Keratinocyte (primary cell): ENCODE data around the gene FAXC. TPM values are rescaled to one million over a fixed set of nuclear protein-coding genes. Genes with fewer than 3 reads are reported as not detected.

Source experiments
- DNase-seq: peaks from one replicate; pipeline ENCODE4 v3.0.0-alpha.2; 2011; ENCODE audit warnings: low read depth, missing footprints, low spot score
- FAIRE-seq: peaks from 2 replicates; lab custom pipeline; 2011; peaks lifted over from hg19 to GRCh38; lab: Jason Lieb, UNC
- H2AFZ ChIP-seq: 2 replicates; pipeline ENCODE4 v1.6.0; 2012; ENCODE audit warnings: low read length, control low read depth, inconsistent platforms; ENCODE audit not compliant: control insufficient read depth
- H3K27ac ChIP-seq: 2 replicates; pipeline ENCODE4 v1.5.1; 2011; ENCODE audit warnings: low read length; ENCODE audit not compliant: control insufficient read depth, insufficient read depth
- H3K27me3 ChIP-seq: 3 replicates; pipeline ENCODE4 v1.6.0; 2011; ENCODE audit warnings: low read length; ENCODE audit not compliant: control insufficient read depth, insufficient read depth; ENCODE audit errors: extremely low read depth
- H3K36me3 ChIP-seq, 2 experiments: 2 replicates in 1 of 2; 3 replicates in 1 of 2; pipeline ENCODE4 v1.5.1; 2011; ENCODE audit warnings: low read length in 2 of 2, mild to moderate bottlenecking in 1 of 2; ENCODE audit not compliant: control insufficient read depth in 2 of 2, insufficient read depth in 2 of 2; ENCODE audit errors: extremely low read depth in 1 of 2
- H3K4me1 ChIP-seq: 3 replicates; pipeline ENCODE4 v1.5.1; 2011; ENCODE audit warnings: low read length; ENCODE audit not compliant: control insufficient read depth, insufficient read depth; ENCODE audit errors: extremely low read depth
- H3K4me2 ChIP-seq: 3 replicates; pipeline ENCODE4 v1.6.0; 2011; ENCODE audit warnings: low read depth, low read length; ENCODE audit not compliant: control insufficient read depth, insufficient read depth; ENCODE audit errors: extremely low read depth
- H3K4me3 ChIP-seq, 3 experiments: fragments of 200-600 bp in 1 of 3; sonication (generic) in 1 of 3; 2 replicates in 2 of 3; 3 replicates in 1 of 3; pipeline ENCODE4 v1.5.1; 2011 to 2016; ENCODE audit warnings: low read length in 3 of 3, mild to moderate bottlenecking in 3 of 3, control low read depth in 2 of 3, inconsistent platforms in 1 of 3, low read depth in 1 of 3, mixed read lengths in 1 of 3, mixed run types in 1 of 3, moderate library complexity in 1 of 3; ENCODE audit not compliant: control insufficient read depth in 2 of 3, insufficient read depth in 2 of 3; ENCODE audit errors: extremely low read depth in 1 of 3
- H3K79me2 ChIP-seq: 2 replicates; pipeline ENCODE4 v1.6.0; 2012; ENCODE audit warnings: low read length; ENCODE audit not compliant: control insufficient read depth, insufficient read depth
- H3K9ac ChIP-seq: 3 replicates; pipeline ENCODE4 v1.6.0; 2011; ENCODE audit warnings: low read length; ENCODE audit not compliant: control insufficient read depth, insufficient read depth; ENCODE audit errors: extremely low read depth
- H3K9me1 ChIP-seq: 3 replicates; pipeline ENCODE4 v1.6.0; 2011; ENCODE audit warnings: low read length; ENCODE audit not compliant: control insufficient read depth, insufficient read depth; ENCODE audit errors: extremely low read depth
- H3K9me3 ChIP-seq: 2 replicates; pipeline ENCODE4 v1.5.1; 2012; ENCODE audit warnings: low read depth, low read length; ENCODE audit not compliant: control insufficient read depth
- H4K20me1 ChIP-seq: 3 replicates; pipeline ENCODE4 v1.6.0; 2011; ENCODE audit warnings: low read length; ENCODE audit not compliant: control insufficient read depth, insufficient read depth; ENCODE audit errors: extremely low read depth
- CTCF ChIP-seq, 3 experiments: IDR thresholded peaks in 1 of 3; conservative IDR thresholded peaks in 1 of 3; optimal IDR thresholded peaks in 1 of 3; 2 replicates in 2 of 3; 3 replicates in 1 of 3; pipeline versions ENCODE3 to v1.5.1; 2011; ENCODE audit warnings: low read length in 3 of 3, mild to moderate bottlenecking in 3 of 3, moderate library complexity in 2 of 3, control low read depth in 1 of 3, inconsistent platforms in 1 of 3; ENCODE audit not compliant: insufficient read depth in 2 of 3; ENCODE audit errors: extremely low read depth in 1 of 3
- EZH2 ChIP-seq: IDR thresholded peaks from one replicate; pipeline ENCODE4 v1.6.1; 2012; ENCODE audit warnings: inconsistent platforms, mild to moderate bottlenecking, low read length, moderate library complexity
- dilution Hi-C: fragments of 300-500 bp; cut with MboI; formaldehyde crosslinking; loops from one replicate; pipeline ENCODE4 v1.7.0; 2020; ENCODE audit warnings: low sequenced_read_pairs; ENCODE audit not compliant: extremely low pct_ligation_motif_present
- polyA plus RNA-seq, 5 experiments: library from polyadenylated mRNA; depleted of rRNA in 3 of 5; stranded (reverse) in 3 of 5; stranded (forward) in 1 of 5; unstranded in 1 of 5; fragments of >200 nt; gene quantifications; 1 replicate in 1 of 5; 2 replicates in 3 of 5; 3 replicates in 1 of 5; pipeline versions ENCODE4 v1.2.1 to v1.2.3, GENCODE V29; 2011 to 2012; ENCODE audit warnings: missing spikeins in 2 of 5, low read depth in 1 of 5, low replicate concordance in 1 of 5

Gene FAXC
- polyA plus RNA-seq, 1 donor (not counting 4 experiments of a cell fraction or from before 2014, with no cell fraction given): 8.3 TPM

- H3K4me3 ChIP-seq: no peak overlapping the region
- no peak for TF ChIP-seq CTCF (optimal IDR thresholded peaks at IDR 0.05 in 1 of 3, IDR thresholded peaks at IDR 0.05 in 1 of 3, conservative IDR thresholded peaks at IDR 0.05 in 1 of 3; ENCODE audit: extremely low read depth in 1 of 3, insufficient read depth in 2 of 3, low read length in 3 of 3)
- TF ChIP-seq EZH2: no peak
These were observed 42.1 kb downstream of the FAXC start for GRCh38 chr6:99307295-99307907.

GRCh38 chr6:99306341-99306740, 43.1 kb downstream of the FAXC start:
- Histone ChIP-seq H3K4me3 (no peak overlapping the region), H3K4me1 (no peaks in the 10 kb centered on the region), H3K27ac (no peak overlapping the region), H3K4me2 (no peak overlapping the region), H3K36me3 (peaks cover 0 to 4% of the 10 kb centered on the region in 2 experiments), H3K9me3 (no peaks in the 10 kb centered on the region), H4K20me1 (no peaks in the 10 kb centered on the region), H3K9me1 (no peaks in the 10 kb centered on the region), H3K79me2 (no peaks in the 10 kb centered on the region), H2AFZ (no peak overlapping the region), H3K9ac (no peak overlapping the region), H3K27me3 (no peaks in the 10 kb centered on the region)
- DNase-seq (no peak), FAIRE-seq (no peak)
- no peak for TF ChIP-seq EZH2
- no peak for TF ChIP-seq CTCF (optimal IDR thresholded peaks at IDR 0.05 in 1 of 3, IDR thresholded peaks at IDR 0.05 in 1 of 3, conservative IDR thresholded peaks at IDR 0.05 in 1 of 3; ENCODE audit: extremely low read depth in 1 of 3, insufficient read depth in 2 of 3, low read length in 3 of 3)
- dilution Hi-C loops: no loop called here

More at GRCh38 chr6:99307295-99307907, 42.1 kb downstream of the FAXC start:
- H3K4me2 ChIP-seq: no peak overlapping the region
- H2AFZ ChIP-seq: no peak overlapping the region
- dilution Hi-C loops: no loop called here
- H3K79me2 ChIP-seq: no peaks in the 10 kb centered on the region
- H3K9me3 ChIP-seq: no peaks in the 10 kb centered on the region
- H3K4me1 ChIP-seq: no peaks in the 10 kb centered on the region
- DNase-seq (no peak), FAIRE-seq (no peak)
- no peak overlapping the region for H3K27ac ChIP-seq
- no peaks in the 10 kb centered on the region for H4K20me1 ChIP-seq
- no peak overlapping the region for H3K9ac ChIP-seq
- H3K9me1 ChIP-seq: no peaks in the 10 kb centered on the region
- H3K36me3 ChIP-seq: peaks cover 0 to 4% of the 10 kb centered on the region in 2 experiments
- no peaks in the 10 kb centered on the region for H3K27me3 ChIP-seq
